ENCODE data around the gene NID1. TPM values are rescaled to one million over a fixed set of nuclear protein-coding genes. Genes with fewer than 3 reads are reported as not detected.
"Not testable (repeated sequence)": the region's sequence is repeated elsewhere in the genome, so short reads cannot be mapped to it uniquely, and the experiment has no call there.

Gene NID1
- total RNA-seq, 3 donors from 2014 or later = 60.3 to 288 (median 154) TPM

DNA sequence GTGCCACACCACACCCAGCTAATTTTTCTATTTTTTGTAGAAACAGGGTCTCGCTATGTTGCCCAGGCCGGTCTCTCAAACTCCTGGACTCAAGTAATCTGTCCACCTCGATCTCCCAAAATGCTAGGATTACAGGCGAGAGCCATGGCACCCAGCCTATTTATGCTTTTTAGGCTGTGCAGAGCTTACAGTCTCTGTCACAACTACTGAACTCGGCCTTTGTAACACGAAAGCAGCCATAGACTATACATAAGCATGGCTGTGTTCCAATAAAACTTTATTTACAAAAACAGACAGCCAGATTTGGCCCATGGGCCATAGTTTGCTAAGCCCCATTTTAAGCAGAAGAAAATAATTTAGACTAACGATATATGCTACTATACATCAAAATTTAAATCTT is 54.4 kb downstream of the NID1 start:
- Histone ChIP-seq H3K36me3 (no peaks in the 10 kb centered on the region), H3K9me3 (no peaks in the 10 kb centered on the region), H3K4me1 (no peaks in the 10 kb centered on the region), H3K4me3 (no peak overlapping the region), H3K27ac (peak overlapping the region; percentile 80 to 87), H3K27me3 (no peaks in the 10 kb centered on the region)
- TF ChIP-seq CTCF (IDR thresholded peaks at IDR 0.05) (no peak), POLR2A (IDR thresholded peaks at IDR 0.05) (no peak), POLR2AphosphoS5 (IDR thresholded peaks at IDR 0.05) (no peak)
- DNase-seq (ENCODE audit: low spot score in 2 of 2) = no peak
- intact Hi-C loops (cut with DNase I; ENCODE audit: low total_unique reads) = no loop called here

DNA sequence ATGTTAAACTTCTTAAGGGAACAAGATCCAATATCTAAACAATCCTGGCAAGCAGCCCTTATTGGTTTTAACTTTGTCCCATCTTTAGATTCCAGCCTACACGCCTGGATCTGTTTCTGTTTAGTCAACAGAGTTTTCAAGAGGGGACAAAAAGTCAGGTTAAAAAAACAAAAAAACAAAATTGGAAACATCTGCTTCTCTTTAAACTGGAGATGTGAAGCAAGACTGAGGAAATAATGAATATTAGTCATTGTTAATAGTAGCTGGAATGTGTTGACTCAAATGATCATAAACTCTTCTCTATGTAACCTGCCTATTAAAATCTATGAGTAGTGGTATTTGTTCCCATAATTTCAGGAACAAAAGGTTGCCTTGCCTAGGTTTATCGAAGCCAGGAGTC is 55.0 kb downstream of the NID1 start:
- Histone ChIP-seq H3K27me3 (no peaks in the 10 kb centered on the region), H3K9me3 (no peaks in the 10 kb centered on the region), H3K27ac (peak overlapping the region; percentile 77 to 80), H3K4me3 (no peak overlapping the region), H3K36me3 (no peaks in the 10 kb centered on the region), H3K4me1 (no peaks in the 10 kb centered on the region)
- TF ChIP-seq CTCF (IDR thresholded peaks at IDR 0.05) = no peak
- no peak for TF ChIP-seq POLR2A (IDR thresholded peaks at IDR 0.05)
- TF ChIP-seq POLR2AphosphoS5 (IDR thresholded peaks at IDR 0.05) = no peak
- intact Hi-C loops (cut with DNase I; ENCODE audit: low total_unique reads) = no loop called here
- no peak for DNase-seq (ENCODE audit: low spot score in 2 of 2)

DNA sequence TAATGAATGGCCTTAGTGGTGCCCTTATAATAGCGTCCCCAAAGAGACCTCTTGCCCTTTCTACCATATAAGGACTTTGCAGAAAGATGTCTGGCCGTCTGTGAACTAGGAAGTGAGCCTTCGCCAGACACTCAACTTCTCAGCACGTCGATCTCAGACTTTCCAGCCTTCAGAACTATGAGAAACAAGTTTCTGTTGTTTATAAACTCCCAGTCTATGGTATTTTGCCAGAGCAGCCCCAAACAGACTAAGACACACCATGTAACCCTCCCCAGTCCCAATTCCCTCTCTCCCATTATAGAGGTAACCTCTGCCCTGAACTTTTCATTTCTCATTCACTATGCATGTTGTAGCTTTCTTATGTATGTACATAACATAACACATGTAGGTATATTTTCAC is 55.7 kb downstream of the NID1 start:
- Histone ChIP-seq H3K27ac (peak overlapping the region; percentile 77 to 80), H3K4me3 (no peak overlapping the region), H3K9me3 (no peaks in the 10 kb centered on the region), H3K27me3 (no peaks in the 10 kb centered on the region), H3K36me3 (no peaks in the 10 kb centered on the region), H3K4me1 (no peaks in the 10 kb centered on the region)
- TF ChIP-seq POLR2A (IDR thresholded peaks at IDR 0.05) (no peak), CTCF (IDR thresholded peaks at IDR 0.05) (no peak), POLR2AphosphoS5 (IDR thresholded peaks at IDR 0.05) (no peak)
- DNase-seq (ENCODE audit: low spot score in 2 of 2) = no peak
- intact Hi-C loops (cut with DNase I; ENCODE audit: low total_unique reads) = no loop called here

- Histone ChIP-seq H3K27me3 (no peaks in the 10 kb centered on the region), H3K9me3 (no peaks in the 10 kb centered on the region), H3K4me1 (no peaks in the 10 kb centered on the region), H3K4me3 (no peak overlapping the region), H3K27ac (peak overlapping the region in 1 of 2 donors; percentile 19), H3K36me3 (no peaks in the 10 kb centered on the region)
- DNase-seq (ENCODE audit: low spot score in 2 of 2) = no peak
- intact Hi-C loops (cut with DNase I; ENCODE audit: low total_unique reads) = no loop called here
- no peak for TF ChIP-seq CTCF (IDR thresholded peaks at IDR 0.05)
- TF ChIP-seq POLR2A (IDR thresholded peaks at IDR 0.05) = no peak
- TF ChIP-seq POLR2AphosphoS5 (IDR thresholded peaks at IDR 0.05) = no peak
Observed at GRCh38 chr1:236007781-236008180, 57.1 kb downstream of the NID1 start.

- DNase-seq (ENCODE audit: low spot score in 2 of 2); H3K4me3 ChIP-seq; H3K9me3 ChIP-seq; H3K36me3 ChIP-seq; intact Hi-C loops (cut with DNase I; ENCODE audit: low total_unique reads); H3K27me3 ChIP-seq; H3K4me1 ChIP-seq: not testable (repeated sequence)
- H3K27ac ChIP-seq = peak overlapping the region in 1 of 2 donors; percentile 55
Observed at GRCh38 chr1:236003058-236003457, 61.8 kb downstream of the NID1 start.

DNA sequence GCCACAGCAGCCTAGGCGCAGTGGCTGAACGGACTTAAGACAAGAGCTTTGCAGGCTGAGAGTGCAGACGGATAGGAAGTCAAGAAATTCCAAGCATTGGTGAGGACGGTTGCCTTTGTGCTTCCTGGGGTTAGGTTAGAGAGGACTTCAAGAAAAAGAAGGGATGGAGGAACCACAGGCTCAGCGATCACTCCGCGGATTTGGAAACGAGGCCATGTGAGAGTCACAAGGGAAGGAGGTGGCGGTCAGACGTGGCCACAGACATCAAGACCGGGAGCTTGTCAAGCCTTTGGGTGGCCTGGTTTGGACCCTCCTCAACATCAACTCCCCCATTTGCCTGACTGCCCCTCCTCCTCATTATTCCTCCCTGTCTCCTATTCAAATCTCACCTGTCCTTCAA is 62.3 kb downstream of the NID1 start:
- H3K27ac ChIP-seq = peak overlapping the region in 1 of 2 donors; percentile 55
- no peaks in the 10 kb centered on the region for H3K9me3 ChIP-seq
- H3K27me3 ChIP-seq = no peaks in the 10 kb centered on the region
- no peak overlapping the region for H3K4me3 ChIP-seq
- H3K4me1 ChIP-seq = no peaks in the 10 kb centered on the region
- no peaks in the 10 kb centered on the region for H3K36me3 ChIP-seq
- no peak for DNase-seq (ENCODE audit: low spot score in 2 of 2)
- intact Hi-C loops (cut with DNase I; ENCODE audit: low total_unique reads) = no loop called here
- TF ChIP-seq POLR2A (IDR thresholded peaks at IDR 0.05) (no peak), CTCF (IDR thresholded peaks at IDR 0.05) (no peak), POLR2AphosphoS5 (IDR thresholded peaks at IDR 0.05) (no peak)
